ENCODE data around the gene NYAP1.
"Not testable (repeated sequence)": the region's sequence is repeated elsewhere in the genome, so short reads cannot be mapped to it uniquely, and the experiment has no call there.

DNA sequence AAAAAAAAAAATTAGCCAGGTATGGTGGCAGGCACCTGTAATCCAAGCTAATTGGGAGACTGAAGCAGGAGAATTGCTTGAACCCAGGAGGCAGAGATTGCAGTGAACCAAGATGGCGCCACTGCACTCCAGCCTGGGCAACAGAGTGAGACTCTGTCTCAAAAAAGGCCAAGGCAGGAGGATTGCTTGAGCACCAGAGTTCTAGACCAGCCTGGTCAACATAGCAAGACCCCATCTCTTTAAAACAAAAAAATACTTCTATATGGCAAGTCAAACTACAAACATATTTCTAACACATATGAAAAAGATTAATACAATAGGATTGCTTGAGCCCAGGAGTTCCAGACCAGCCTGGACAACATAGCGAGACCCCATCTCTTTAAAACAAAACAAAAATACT lies 17.0 kb downstream of the NYAP1 start:
- TF ChIP-seq, protein P1, sequence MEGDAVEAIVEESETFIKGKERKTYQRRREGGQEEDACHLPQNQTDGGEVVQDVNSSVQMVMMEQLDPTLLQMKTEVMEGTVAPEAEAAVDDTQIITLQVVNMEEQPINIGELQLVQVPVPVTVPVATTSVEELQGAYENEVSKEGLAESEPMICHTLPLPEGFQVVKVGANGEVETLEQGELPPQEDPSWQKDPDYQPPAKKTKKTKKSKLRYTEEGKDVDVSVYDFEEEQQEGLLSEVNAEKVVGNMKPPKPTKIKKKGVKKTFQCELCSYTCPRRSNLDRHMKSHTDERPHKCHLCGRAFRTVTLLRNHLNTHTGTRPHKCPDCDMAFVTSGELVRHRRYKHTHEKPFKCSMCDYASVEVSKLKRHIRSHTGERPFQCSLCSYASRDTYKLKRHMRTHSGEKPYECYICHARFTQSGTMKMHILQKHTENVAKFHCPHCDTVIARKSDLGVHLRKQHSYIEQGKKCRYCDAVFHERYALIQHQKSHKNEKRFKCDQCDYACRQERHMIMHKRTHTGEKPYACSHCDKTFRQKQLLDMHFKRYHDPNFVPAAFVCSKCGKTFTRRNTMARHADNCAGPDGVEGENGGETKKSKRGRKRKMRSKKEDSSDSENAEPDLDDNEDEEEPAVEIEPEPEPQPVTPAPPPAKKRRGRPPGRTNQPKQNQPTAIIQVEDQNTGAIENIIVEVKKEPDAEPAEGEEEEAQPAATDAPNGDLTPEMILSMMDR (conservative IDR thresholded peaks at IDR 0.05; ENCODE audit: low read length) = not testable (repeated sequence)
- not testable (repeated sequence) for TF ChIP-seq EZH2phosphoT487 (IDR thresholded peaks at IDR 0.05; ENCODE audit: borderline replicate concordance)

Measured in Loucy (cell line).